ENCODE data around the gene CHMP4B.
"Not testable (repeated sequence)": the region's sequence is repeated elsewhere in the genome, so short reads cannot be mapped to it uniquely, and the experiment has no call there.

Gene CHMP4B

DNA sequence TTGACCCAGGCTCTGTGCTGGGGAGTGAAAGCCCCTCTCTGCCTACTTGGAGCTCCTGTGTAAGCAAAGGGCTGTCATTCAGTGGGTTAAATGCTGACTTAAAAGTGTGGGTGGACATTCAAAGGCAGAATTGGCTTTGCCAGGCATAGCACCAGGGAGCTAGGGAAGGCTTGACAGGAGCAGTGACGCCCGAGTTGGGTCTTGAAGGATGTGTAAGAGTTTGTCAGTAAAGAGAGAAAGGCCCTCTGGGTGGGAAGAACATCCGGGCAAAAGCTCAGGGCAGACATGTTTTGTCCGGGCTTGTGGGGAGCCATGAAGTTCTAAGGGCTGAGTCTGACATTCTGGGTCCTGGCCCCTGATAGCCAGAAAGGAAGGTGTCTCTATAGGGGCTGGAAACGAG, 27.9 kb upstream of the CHMP4B start:
- Mint-ChIP-seq H3K4me3 (no peak overlapping the region), H3K4me1 (ENCODE audit: low read depth) (peaks cover 34% of the 10 kb centered on the region)

GRCh38 chr20:33783818-33784217, 27.3 kb upstream of the CHMP4B start:
- Mint-ChIP-seq H3K4me1 (ENCODE audit: low read depth) (peaks cover 32% of the 10 kb centered on the region), H3K27ac (no peak overlapping the region), H3K4me3 (no peak overlapping the region), H3K27me3 (no peaks in the 10 kb centered on the region), H3K36me3 (ENCODE audit: low read depth) (peaks cover 42% of the 10 kb centered on the region), H3K9me3 (peaks cover 5% of the 10 kb centered on the region)
- intact Hi-C loops (cut with micrococcal nuclease) = no loop called here

More for the DNA sequence above, 27.9 kb upstream of the CHMP4B start:
- Mint-ChIP-seq H3K36me3 (ENCODE audit: low read depth) (peaks cover 41% of the 10 kb centered on the region), H3K27ac (no peak overlapping the region), H3K27me3 (no peaks in the 10 kb centered on the region), H3K9me3 (peaks cover 10% of the 10 kb centered on the region)
- intact Hi-C loops (cut with micrococcal nuclease) = no loop called here

DNA sequence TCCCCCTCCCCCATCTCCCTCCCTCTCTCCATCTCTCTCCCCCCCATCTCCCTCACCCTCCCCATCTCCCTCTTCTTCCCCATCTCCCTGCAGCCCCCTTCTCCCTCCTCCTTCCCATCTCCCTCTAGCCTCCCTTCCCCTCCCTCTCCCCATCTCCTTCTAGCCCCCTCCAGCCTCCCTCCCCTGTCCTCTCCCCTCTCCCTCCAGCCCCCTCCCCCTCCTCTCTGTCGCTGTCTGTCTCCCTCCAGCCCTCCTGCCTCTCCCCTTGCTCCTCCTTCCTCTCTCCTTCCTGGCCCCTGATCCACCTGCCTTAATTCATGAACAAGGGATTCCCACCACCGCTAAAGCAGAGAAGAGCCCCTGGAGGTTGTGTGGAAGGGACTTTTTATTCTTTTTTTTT, 26.9 kb upstream of the CHMP4B start:
- Mint-ChIP-seq H3K9me3 (peaks cover 1% of the 10 kb centered on the region), H3K36me3 (ENCODE audit: low read depth) (peaks cover 41% of the 10 kb centered on the region), H3K4me1 (ENCODE audit: low read depth) (peaks cover 32% of the 10 kb centered on the region), H3K27me3 (no peaks in the 10 kb centered on the region), H3K27ac (no peak overlapping the region), H3K4me3 (no peak overlapping the region)
- intact Hi-C loops (cut with micrococcal nuclease) = no loop called here

- peaks cover 30% of the 10 kb centered on the region for H3K4me1 Mint-ChIP-seq (ENCODE audit: low read depth)
- H3K4me3 Mint-ChIP-seq = no peak overlapping the region
- peaks cover 44% of the 10 kb centered on the region for H3K36me3 Mint-ChIP-seq (ENCODE audit: low read depth)
- H3K9me3 Mint-ChIP-seq = no peaks in the 10 kb centered on the region
- intact Hi-C loops (cut with micrococcal nuclease) = no loop called here
- no peaks in the 10 kb centered on the region for H3K27me3 Mint-ChIP-seq
- no peak overlapping the region for H3K27ac Mint-ChIP-seq
These were observed 25.6 kb upstream of the CHMP4B start for GRCh38 chr20:33785503-33785902.

- Mint-ChIP-seq H3K27me3 (no peaks in the 10 kb centered on the region), H3K27ac (peak overlapping the region; percentile 55), H3K9me3 (no peaks in the 10 kb centered on the region), H3K4me3 (no peak overlapping the region), H3K4me1 (ENCODE audit: low read depth) (peaks cover 30% of the 10 kb centered on the region), H3K36me3 (ENCODE audit: low read depth) (peaks cover 43% of the 10 kb centered on the region)
- intact Hi-C loops (cut with micrococcal nuclease) = no loop called here
These were observed 23.8 kb upstream of the CHMP4B start for GRCh38 chr20:33787253-33787891.

GRCh38 chr20:33788351-33789049, 22.6 kb upstream of the CHMP4B start:
- H3K27ac Mint-ChIP-seq = no peak overlapping the region
- no peak overlapping the region for H3K4me3 Mint-ChIP-seq
- H3K4me1 Mint-ChIP-seq (ENCODE audit: low read depth) = peaks cover 30% of the 10 kb centered on the region
- H3K27me3 Mint-ChIP-seq = no peaks in the 10 kb centered on the region
- peaks cover 41% of the 10 kb centered on the region for H3K36me3 Mint-ChIP-seq (ENCODE audit: low read depth)
- intact Hi-C loops (cut with micrococcal nuclease) = no loop called here
- H3K9me3 Mint-ChIP-seq = no peaks in the 10 kb centered on the region

DNA sequence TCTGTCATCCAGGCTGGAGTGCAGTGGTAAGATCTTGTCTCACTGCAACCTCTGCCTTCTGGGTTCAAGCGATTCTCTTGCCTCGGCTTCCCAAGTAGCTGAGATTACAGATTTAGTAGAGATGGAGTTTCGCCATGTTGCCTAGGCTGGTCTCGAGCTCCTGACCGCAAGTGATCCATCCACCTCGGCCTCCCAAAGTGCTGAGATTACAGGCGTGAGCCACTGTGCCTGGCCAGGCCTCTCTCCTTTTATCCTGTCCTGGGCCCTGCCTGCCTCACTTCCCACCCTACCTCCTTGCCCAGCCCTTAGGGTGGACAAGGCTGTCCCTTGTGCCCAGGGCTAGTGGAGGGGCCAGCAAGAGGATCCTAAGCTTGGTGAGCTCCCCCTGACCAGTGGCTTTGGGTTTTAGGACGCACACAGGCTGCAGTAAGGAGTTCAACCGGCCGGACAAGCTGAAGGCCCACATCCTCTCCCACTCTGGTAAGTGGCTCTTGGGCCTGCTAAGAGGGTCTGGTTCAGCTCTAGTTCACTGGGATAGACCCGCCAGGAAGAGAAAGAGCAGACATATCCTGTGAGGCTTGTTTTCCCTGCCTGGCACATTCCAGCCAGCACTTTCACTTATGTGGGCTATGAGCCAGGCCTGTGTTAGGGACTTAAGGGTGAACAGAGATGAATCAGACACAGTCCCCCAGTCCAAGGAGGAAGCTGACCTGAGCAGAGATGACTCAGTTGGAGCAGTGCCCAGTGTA, 21.9 kb upstream of the CHMP4B start:
- intact Hi-C loops (cut with micrococcal nuclease) = no loop called here
- Mint-ChIP-seq H3K36me3 (ENCODE audit: low read depth) (peaks cover 41% of the 10 kb centered on the region), H3K4me1 (ENCODE audit: low read depth) (peaks cover 30% of the 10 kb centered on the region), H3K4me3 (no peak overlapping the region), H3K9me3 (no peaks in the 10 kb centered on the region), H3K27ac (no peak overlapping the region), H3K27me3 (no peaks in the 10 kb centered on the region)

DNA sequence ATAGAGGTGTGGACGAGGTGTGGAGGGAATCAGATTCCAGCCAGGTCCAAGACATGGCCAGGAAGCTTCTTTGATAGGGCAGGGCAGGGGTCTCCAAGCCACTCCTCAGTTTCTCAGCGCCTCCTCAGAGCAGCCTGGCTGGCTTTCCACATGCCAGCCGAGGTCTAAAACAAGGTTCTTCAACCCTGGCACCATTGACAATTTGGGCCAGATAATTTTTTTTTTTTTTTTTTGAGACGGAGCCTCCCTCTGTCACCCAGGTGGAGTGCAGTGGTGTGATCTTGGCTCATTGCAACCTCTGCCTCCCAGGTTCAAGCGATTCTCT, 21.3 kb upstream of the CHMP4B start:
- Mint-ChIP-seq H3K27ac (no peak overlapping the region), H3K27me3 (no peaks in the 10 kb centered on the region), H3K9me3 (no peaks in the 10 kb centered on the region), H3K4me3 (no peak overlapping the region), H3K36me3 (ENCODE audit: low read depth) (peaks cover 41% of the 10 kb centered on the region), H3K4me1 (ENCODE audit: low read depth) (peaks cover 30% of the 10 kb centered on the region)
- intact Hi-C loops (cut with micrococcal nuclease) = loop anchor here (10.0 kb wide), 2 partner anchors 55 to 285 kb away; no protein-coding TSS in a partner anchor

DNA sequence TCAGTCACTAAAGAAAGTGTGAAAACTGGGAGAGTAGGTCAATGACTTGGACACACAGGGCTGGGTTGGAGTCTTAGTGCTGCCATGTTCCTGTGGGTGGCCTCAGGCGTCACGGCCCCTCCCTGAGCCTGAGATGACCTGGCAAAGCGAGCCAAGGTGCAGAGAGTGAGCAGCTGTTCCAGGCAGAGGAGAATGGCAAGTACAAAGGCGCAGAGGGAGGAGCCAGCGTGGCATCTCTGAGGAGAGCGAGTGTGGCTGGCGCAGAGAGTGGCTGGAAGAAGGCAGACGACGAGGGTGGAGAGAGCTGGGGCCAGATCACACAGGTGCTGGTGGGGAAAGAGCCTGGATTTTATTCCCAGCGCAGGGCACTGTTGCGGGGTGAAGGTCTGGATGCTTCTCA, 20.6 kb upstream of the CHMP4B start:
- Mint-ChIP-seq H3K27me3 (no peaks in the 10 kb centered on the region), H3K27ac (no peak overlapping the region), H3K36me3 (ENCODE audit: low read depth) (peaks cover 41% of the 10 kb centered on the region), H3K4me3 (no peak overlapping the region), H3K4me1 (ENCODE audit: low read depth) (peaks cover 29% of the 10 kb centered on the region), H3K9me3 (no peaks in the 10 kb centered on the region)
- intact Hi-C loops (cut with micrococcal nuclease) = loop anchor here (10.0 kb wide), 2 partner anchors 54 to 284 kb away; no protein-coding TSS in a partner anchor

DNA sequence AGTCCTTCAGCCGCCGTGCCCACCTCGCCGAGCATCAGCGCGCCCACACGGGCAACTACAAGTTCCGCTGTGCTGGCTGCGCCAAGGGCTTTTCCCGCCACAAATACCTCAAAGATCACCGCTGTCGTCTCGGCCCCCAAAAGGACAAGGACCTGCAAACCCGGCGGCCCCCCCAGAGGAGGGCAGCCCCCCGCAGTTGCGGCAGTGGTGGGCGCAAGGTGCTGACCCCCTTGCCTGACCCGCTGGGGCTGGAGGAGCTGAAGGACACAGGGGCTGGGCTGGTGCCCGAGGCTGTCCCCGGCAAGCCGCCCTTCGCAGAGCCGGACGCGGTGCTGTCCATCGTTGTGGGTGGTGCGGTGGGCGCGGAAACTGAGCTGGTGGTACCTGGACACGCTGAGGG, 20.1 kb upstream of the CHMP4B start:
- intact Hi-C loops (cut with micrococcal nuclease) = loop anchor here (10.0 kb wide), 2 partner anchors 54 to 284 kb away; no protein-coding TSS in a partner anchor
- Mint-ChIP-seq H3K27me3 (no peaks in the 10 kb centered on the region), H3K4me3 (no peak overlapping the region), H3K9me3 (no peaks in the 10 kb centered on the region), H3K36me3 (ENCODE audit: low read depth) (peaks cover 41% of the 10 kb centered on the region), H3K27ac (no peak overlapping the region), H3K4me1 (ENCODE audit: low read depth) (peaks cover 24% of the 10 kb centered on the region)

DNA sequence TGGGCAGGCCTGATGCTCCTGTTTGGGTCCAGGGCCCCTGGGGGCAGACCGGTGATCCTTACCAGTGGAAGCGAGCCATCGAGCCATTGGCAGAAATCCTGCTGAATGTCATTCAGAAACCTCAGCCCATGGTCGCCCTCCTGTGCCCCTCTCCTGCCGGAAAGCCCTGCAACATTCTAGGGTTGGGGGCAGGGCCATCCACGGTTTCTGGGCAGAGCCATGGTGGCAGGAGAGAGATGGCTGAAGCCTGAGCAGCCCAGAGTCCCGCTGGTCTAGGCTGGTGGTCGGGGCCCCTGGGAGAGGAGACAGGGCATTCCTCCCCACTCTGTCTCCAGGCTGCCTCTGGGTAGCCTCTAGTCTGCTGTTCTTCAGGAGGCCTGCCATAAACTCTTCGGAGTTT, 19.6 kb upstream of the CHMP4B start:
- no peaks in the 10 kb centered on the region for H3K9me3 Mint-ChIP-seq
- H3K27ac Mint-ChIP-seq = no peak overlapping the region
- no peaks in the 10 kb centered on the region for H3K27me3 Mint-ChIP-seq
- H3K36me3 Mint-ChIP-seq (ENCODE audit: low read depth) = peaks cover 41% of the 10 kb centered on the region
- H3K4me1 Mint-ChIP-seq (ENCODE audit: low read depth) = peaks cover 21% of the 10 kb centered on the region
- H3K4me3 Mint-ChIP-seq = no peak overlapping the region
- intact Hi-C loops (cut with micrococcal nuclease) = loop anchor here (10.0 kb wide), 2 partner anchors 53 to 283 kb away; no protein-coding TSS in a partner anchor

DNA sequence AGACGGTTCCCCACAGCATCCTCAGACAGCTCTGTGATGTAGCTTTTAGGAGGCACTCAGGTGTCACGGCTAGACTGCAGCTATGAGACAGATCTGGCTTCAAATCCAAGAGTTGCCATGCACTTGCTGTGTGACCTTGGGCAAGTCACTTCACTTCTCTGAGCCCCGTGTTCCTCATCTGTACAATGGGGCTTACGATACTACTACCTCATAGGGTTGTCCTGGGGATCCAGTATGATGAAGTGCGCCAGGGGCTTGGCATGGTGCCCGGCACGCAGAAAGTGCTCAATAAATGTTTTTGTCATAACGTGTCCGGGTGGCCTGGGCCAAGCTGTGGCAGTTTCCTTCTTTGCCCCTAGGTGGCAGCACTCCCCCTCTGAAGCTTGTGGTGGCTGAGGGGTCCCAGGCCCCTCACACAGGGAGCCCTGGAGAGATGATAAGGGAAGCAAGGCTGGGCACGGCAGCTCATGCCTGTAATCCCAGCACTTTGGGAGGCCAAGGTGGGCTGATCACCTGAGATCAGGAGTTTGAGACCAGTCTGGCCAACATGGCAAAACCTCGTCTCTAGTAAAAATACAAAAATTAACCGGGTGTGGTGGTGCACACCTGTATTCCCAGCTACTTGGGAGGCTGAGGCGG, 19.1 kb upstream of the CHMP4B start:
- H3K27me3 Mint-ChIP-seq = no peaks in the 10 kb centered on the region
- H3K27ac Mint-ChIP-seq = no peak overlapping the region
- peaks cover 17% of the 10 kb centered on the region for H3K4me1 Mint-ChIP-seq (ENCODE audit: low read depth)
- no peak overlapping the region for H3K4me3 Mint-ChIP-seq
- intact Hi-C loops (cut with micrococcal nuclease) = loop anchor here (10.0 kb wide), 2 partner anchors 53 to 283 kb away; no protein-coding TSS in a partner anchor
- H3K9me3 Mint-ChIP-seq = no peaks in the 10 kb centered on the region
- H3K36me3 Mint-ChIP-seq (ENCODE audit: low read depth) = peaks cover 41% of the 10 kb centered on the region

GRCh38 chr20:33792598-33792989, 18.6 kb upstream of the CHMP4B start:
- peaks cover 41% of the 10 kb centered on the region for H3K36me3 Mint-ChIP-seq (ENCODE audit: low read depth)
- H3K27me3 Mint-ChIP-seq, H3K27ac Mint-ChIP-seq, H3K9me3 Mint-ChIP-seq, H3K4me3 Mint-ChIP-seq: not testable (repeated sequence)
- intact Hi-C loops (cut with micrococcal nuclease) = loop anchor here (10.0 kb wide), 2 partner anchors 52 to 282 kb away; no protein-coding TSS in a partner anchor
- H3K4me1 Mint-ChIP-seq (ENCODE audit: low read depth) = peaks cover 12% of the 10 kb centered on the region

Data from dendritic cell treated with granulocyte-macrophage colony-stimulating factor and Interleukin-4, amounts not matched to agents 40 ng/mL and 50 ng/mL, for 4 days (primary cell).